NCI-H82 treated with DMSO at 0.1 percent for 48 hours (cell line): ENCODE results near the gene TNFRSF1B.

Experiments
- DNase-seq: peaks from one replicate; lab custom pipeline; 2025; ENCODE audit not compliant: unreplicated experiment; lab: John Stamatoyannopoulos, UW

The TNFRSF1B gene

DNA sequence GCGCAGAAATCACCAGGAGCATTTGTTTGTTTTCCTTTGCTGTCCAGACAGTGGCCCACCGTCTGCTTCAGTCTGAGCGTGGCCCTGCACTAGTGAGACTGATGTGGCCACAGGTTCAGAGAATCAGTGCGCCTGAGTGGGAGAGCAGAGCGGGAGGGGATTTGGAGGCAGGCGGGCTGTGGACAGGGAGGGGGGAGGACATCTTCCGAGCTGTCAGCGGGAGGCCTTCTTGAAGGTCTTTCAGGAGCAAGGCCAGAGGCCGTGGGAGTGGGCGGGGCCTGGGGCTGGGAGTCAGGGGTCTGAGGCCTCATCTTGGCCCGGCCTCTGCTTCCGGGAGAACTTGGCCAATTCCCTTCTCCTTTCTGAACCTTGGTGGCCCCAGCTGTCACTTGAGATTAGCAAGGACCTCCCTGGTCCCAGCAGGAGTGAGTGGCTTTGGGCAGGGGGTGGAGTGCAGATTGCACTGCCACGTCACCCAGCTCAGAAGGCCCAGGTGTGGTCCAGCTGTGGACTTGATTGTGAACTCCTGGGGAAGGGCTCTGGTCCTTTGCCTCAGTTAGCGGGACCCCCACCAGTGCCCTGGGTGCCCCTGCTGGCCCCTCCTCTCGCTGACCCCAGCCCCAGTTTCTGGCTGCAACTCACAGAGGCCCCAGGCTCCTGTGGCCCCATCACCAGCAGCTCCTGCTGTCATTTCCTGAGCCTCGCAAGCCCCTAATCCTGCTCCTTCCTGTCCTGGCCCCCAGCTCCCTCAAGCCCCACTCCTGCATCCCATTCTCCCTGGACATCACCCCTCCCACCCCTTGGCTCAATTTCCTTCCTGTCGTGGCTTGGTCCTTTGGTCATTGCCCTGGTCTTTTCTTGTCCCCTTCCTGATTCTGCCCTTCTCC is 8.4 kb downstream of the TNFRSF1B start:
- DNase-seq: no peak

DNA sequence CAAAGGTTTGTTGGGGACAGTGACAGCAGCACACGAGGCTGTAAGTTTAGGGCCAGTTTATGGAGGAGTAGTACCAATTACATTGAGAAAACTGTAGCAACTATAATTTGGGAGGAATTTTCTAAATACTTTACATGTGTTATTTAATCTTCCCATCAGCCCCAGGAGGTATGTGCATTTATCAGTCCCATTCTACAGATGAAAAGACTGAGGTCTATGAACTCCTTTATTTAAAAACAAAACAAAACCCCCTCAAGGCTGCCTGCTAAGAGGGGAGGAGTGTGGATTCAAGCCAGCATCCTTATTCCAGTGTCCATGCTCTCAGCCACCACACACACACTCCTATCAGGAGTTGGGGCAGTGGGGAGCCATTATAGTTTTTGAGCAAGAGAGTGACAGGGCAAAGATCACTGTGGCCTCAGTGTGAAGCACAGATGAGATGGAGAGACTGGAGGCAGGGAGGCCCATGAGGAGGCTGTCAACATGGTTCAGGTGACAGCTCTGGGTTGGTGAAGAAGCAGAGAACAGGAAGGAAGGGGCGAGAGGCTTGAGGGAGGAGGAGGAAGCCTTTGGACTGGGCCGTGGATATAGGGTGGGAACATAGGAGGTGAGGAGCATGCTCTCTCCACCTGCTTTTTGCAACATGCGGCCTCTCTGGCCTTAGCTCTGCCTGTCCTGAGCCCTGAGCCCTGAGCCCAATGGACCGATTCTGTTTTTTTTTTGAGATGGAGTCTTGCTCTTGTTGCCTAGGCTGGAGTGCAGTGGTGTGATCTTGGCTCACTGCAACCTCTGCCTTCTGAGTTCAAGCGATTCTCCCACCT is 9.7 kb downstream of the TNFRSF1B start:
- DNase-seq: no peak

DNA sequence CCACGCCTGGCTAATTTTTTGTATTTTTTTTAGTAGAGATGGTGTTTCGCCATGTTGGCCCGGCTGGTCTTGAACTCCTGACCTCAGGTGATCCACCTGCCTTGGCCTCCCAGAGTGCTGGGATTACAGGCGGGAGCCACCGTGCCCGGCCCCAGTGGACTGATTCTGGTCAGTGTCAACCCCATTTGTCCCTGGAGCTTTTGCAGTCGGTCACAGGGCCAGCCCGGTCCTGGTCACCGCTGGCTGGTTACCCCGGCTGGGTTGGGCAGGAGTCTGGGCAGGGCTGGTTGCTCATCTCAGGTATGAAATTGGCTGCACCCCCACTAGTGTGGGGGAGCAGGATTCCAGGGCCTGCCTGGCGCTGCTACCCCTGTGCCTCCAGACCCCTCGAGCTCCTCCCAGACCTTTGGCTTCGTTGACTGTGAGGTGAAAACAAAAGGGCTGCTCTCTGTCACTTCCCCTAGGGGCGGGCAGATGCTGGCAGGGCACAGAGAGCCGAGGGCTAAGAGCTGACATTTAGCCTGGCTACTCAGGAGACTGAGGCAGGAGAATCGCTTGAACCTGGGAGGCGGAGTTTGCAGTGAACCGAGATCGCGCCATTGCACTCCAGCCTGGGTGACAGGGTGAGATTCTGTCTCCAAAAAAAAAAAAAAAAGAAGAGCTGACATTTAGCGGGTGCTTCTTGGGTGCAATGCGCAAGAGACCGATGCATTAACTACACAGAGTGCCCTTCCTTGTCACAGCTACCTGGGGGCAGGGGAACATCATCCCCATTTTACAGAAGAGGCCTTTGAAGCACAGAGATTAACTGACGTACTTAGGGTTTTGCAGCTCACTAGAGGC is 10.6 kb downstream of the TNFRSF1B start:
- no peak for DNase-seq

DNA sequence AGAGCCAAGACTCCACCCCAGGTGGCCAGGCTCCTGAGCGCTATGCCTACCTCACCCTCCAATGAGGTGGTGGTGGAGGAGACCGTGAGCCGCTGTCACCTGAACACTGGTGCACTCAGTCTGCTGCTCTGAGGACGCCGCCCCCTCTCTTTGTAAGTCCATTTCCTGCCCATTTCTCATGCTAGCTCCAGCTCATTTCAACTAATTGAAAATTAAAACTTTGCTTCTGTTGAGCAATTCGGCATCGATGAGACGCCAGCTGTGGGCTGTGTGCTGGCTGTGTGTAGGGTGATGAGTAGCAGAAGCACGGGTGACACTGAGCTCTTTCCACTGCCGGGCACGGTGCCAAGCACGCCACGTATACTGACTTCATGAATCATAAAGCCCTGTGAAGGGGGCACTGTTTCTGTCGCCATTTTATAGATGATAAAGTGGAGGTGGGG is 11.2 kb downstream of the TNFRSF1B start:
- DNase-seq: no peak

DNA sequence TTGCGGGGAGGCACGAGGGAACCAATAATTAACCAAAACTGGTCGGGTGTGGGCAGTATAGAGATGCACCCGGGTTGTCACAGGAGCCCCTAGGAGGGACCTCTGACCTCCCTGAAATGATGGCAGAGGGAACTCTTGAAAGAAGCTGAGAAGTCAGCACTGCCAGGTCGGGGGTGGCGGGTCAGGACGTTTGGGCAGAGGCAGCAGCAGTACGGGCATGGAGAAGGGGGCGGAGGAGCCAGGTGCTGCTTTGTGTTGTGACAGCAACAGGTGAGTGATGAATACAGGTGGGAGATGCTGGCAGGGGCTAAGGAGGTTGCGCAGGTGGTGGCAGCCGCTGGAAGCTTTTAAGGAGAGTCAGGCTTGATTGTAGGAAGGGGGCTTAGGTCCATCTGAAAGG is 11.7 kb downstream of the TNFRSF1B start:
- DNase-seq: no peak

DNA sequence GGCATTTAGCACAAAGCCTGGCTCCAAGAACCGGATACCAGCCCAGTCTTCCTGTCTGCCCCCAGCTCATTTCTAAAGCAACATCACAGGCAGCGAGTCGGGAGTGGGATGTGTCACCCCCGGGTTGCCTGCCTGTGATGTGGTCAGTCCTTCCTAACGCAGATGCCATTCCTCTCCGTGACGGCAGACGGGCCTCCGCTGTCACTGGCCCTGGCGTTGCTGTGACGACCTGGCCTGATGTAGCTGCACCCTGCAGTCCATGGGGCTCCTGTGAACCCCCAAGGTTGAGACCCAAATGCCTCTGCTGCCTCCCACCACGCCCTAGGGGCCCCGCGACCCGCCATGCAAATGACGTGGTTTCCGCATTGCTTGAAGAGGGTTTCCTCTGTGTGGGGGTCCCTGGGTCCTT is 12.3 kb downstream of the TNFRSF1B start:
- no peak for DNase-seq

DNA sequence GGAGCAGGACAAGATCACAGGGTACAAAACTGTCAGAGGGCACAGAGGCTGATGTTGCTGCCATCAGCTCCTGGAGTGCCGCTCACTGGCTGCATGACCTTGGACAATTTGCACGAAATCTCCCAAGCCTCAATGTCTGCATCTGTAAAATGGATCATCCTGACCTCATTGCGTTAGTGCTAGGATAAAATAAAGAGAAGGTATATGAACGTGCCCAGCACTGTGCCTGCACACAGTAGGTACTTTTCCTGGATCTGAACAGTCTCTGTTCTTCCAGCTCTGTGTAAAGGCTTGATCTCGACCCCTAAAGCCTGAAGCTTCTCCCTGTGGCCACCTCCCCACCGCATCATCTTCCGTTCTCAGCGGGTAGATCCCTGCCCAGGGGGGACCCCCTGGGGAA is 12.9 kb downstream of the TNFRSF1B start:
- no peak for DNase-seq

DNA sequence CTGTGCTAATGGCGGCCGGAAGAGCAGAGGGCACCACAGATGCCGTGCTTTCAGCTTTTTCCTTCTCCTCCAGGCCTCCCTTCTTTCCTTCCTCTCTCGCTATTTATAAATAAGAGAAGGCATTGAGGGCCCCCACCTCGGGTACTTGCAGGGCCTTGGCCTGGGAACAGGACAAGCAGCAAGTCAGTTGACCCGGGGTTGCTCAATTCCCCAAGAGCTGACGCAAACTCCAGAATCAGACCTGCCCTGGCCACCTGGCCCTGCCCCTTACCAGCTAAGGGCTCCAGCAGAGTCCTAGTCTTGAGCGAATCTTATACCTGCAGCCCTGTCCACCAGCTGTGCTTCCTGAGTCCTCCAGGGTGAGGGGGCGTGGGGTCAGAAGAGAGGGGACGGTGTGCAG is 13.5 kb downstream of the TNFRSF1B start:
- no peak for DNase-seq

DNA sequence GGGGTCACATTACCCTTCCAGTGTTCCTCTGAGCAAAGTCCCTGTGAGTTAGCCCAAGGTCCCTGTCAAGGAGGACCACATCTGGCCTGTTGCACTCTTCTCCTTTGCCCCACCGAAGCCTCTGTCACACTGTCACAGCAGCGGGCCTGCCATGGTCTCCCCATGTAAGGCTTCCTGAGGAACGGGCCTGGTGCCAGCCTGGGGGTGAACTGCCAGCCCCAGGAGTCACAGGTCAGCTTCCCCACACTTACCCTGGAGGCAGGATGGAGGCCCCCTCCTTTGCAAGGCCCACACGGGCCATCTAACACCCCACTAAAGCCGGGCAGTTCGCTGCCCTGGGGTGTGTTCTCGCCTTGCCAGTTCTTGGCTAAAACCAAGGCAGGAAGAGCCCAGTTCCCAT is 14.1 kb downstream of the TNFRSF1B start:
- no peak for DNase-seq

DNA sequence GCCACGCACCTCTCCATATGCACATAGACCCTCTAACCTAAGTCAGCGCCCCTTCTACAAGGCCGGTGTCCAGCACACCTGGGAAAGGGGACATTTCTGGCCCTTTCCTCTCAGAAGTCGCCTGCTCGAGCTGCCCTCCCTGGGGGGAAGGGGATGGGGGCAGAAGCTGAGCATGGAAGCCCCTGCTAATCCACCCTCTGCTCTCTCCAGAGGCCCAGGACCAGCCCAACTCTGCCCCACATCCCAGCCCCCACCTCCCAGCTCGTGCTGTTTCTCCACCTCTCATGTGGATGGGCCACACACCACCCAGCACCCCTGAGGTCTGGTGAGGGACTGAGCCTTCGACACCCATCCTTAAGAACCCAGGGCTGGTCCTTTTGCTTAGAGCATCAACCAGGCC is 14.8 kb downstream of the TNFRSF1B start:
- DNase-seq: no peak

DNA sequence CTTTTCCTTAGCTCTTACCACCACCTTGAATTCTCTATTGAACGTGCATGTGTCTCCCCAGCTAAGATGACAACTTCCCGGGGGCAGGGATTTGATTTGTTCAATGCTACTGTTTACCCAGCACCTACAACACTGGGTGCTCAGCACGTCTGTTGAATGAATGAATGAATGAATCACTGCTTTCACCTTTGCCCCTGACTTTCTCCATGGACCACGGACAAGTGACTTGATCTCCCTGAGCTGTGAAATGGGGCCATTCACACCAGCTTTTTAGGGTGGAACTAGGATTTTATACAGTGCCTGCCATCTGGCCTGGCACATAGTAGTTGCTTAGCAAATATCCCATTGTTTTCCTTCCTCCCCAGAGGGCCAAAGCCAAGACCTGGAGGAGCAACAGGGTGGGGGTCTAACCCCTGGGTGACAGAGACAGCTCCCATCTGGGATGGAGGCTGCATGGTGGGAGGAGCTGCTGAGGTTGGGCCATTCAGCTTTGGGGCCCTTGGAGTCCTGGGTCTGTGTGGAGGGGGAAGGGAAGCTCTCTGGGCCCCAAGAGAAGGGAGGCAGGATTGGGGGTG is 15.7 kb downstream of the TNFRSF1B start:
- no peak for DNase-seq

DNA sequence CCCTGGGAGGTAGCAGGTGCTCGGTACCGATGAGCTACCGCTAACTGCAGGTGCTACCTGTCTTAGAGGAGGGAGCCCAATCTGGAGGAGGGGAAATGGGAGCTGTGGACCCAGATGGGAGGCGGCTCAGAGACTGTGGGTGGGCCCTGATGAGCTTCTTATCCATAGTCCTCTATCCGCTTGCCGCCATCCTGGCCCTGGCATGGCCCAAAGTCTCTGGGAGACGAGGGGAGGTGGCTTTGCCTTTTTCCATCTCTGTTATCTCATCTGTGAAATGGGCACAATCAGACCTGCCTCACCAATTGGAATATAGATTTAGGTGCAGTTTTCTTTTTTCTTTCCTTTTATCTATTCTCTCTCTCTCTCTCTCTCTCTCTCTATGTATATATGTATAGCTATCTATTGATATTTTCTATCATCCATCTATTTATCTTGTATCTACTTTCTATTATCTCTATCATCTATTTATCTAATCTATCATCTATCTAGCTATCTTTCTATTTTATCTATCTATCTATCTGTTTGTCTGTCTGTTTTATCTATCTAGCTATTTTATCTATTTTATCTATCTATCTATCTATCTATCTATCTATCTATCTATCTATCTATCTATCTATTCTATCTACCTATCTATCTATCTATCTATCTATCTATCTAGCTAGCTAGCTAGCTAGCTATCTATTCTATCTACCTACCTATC is 16.5 kb downstream of the TNFRSF1B start:
- DNase-seq: no peak

DNA sequence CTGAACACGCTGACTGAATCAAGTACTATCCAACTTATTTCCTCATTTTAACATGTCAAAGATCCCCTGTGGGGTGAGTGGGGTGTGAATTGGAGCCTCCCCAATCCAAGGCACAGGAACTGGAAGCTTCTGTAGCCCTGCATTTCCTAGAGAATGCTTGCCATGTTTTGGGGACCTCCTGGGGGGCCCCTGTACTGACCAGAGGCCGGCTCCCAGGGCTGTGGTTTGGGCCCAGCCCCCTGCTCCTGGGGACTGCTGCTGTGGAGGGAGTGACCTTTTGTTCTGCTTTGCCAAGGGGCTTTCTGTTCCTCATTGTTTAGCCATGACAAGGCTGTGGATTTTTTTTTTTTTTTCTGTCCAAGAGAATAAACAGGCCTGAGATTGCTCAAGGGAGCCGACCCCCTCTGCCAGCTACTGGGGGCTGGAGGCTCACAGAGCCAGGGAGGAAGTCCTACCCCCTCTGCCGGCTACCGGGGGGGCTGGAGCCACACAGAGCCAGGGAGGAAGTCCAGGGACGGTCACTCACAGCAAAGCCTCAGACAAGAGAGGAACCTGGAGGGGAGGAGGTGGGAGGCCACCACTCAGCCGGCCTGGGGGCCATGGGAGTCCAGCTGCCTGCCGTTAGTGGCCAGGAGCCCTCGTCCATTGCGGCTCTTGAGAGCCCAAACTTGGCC is 17.4 kb downstream of the TNFRSF1B start:
- DNase-seq: no peak

DNA sequence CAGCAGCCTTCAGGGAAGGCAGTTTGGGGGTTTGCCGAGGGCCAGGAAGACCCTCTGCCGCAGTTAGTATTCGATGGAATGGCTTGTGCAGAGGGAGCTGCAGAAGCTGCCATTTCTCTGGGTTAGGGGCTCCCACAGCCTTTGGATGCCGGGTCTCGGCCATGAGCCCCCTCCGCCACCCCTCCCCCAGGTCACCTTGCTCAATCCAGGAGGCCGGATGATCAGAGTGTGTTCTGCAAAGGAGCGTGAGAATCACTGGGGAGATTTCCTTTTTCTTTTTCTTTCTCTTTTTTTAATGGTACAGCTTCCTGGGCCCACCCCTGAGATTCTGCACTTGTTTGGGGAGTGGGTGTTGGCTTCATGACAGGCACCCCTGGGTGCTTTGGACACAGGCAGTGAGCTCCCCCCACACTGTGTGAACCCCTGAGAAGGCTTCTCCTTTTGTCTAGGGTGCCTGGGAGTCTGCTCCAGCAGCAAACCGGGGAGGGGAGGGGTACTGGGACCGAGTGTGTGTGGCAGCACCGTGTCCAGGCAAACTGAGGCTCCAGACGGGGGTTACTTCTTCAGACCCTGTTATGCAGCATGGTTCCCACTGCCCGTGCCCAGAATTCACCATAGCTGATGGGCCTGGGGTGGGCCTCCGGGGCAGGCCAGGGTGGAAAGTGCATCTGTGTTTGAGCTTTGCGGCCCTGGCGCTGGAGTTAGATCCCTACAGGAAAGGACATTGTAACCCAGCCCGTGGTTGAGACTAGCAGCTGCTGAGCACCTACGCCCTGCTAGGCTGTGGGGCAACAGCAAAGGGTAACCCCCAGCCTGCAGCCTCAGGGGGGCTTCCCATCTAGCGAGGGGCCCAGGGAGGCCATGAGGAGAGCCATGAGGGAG is 18.5 kb downstream of the TNFRSF1B start:
- no peak for DNase-seq

DNA sequence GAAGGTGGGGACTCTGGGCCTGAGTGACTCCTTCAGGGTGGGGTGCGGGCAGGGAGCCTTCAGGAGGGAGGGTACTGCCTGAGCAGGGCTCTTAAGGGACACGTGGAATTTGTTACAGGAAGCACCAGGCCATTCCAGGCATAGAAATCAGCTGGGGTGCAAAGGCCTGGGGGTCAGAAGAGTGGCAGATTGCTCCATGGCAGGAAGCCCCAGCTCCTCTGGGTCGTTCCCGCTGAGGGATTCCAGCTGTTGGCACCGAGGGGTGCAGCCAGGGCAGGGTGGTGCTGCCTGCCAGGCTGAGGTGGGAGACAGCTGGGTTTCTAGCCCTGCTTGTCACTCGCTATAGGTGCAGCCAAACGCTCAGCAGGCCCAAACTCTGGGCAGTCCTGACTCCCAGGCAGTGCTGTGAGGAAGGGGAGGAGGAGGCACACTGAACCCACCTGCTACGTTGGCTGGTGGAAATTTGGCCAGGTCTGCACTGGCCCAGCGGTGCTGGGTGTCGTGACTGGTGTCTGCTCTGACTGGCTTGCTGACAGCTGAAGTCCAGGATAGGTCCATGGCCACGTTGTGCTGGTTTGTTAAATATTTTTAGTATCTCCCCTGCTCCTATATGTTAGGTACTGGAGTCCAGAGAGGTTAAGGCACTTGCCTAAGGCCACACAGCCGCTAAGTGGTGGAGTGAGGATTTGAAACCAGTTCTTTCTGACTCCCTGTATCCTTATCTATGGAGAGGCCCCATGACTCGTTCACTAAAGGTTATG is 19.3 kb downstream of the TNFRSF1B start:
- no peak for DNase-seq

DNA sequence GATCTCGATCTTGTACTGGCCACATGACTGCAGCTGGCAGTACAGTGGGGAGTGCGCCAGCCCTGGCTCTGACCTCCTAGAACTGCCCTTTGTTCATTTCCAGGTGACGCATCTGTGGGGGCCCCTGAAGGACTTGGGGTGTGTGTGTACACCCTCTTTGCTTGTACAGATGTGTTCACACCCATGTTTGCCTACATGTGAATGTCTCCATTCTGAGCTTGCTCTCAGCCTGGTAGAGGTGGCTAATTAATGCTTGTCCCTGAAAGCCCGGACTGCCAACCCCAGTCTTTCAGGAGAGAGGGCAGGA is 19.8 kb downstream of the TNFRSF1B start:
- DNase-seq: no peak

DNA sequence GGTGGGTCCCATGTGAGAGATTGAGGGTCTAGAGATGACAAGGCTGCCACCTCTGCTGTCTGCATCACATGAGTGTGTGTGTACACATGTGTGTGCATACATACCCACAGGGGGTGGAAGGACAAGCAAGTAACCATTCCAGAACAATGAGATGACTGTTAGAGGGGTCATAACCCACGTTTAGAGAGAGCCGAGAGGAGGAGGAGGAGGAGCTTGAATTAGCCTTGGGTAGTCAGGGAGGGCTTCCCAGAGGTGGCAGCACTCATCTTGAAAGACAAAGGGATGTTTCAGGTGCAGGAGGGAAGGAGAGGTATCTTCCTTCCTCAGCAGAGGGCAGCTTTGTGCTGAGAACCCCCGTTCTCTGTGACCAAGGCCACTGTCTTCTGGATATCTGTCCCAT is 21.3 kb downstream of the TNFRSF1B start:
- no peak for DNase-seq

DNA sequence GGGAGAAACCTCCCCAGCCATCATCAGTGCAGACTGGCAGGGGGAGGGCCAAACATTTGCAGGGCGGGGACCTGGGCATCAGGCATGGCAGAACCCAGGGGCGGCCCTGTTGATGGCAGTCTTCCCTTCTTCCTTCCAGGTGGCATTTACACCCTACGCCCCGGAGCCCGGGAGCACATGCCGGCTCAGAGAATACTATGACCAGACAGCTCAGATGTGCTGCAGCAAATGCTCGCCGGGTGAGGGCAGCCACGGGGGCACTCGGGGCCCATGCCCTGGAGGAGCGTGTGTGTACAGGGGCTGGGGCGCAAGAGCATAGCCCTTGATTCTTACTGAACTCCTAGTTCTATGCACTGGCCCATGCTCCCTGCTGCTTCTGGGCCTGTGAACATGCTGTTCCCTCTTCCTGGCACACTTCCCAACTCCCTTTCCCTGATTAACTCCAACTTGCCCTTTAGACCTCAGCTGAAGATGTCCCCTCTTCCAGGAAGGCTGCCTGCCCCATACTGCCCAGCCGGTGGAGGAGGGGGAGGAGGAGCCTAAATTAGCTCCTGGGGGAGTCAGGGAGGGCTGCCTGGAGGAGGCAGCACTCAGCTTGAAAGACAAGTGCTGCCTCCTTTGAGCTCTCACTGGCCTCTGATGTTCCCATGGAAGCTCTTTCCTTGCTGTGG is 22.0 kb downstream of the TNFRSF1B start:
- no peak for DNase-seq
